ENCODE data around the gene BCAS3.

DNA sequence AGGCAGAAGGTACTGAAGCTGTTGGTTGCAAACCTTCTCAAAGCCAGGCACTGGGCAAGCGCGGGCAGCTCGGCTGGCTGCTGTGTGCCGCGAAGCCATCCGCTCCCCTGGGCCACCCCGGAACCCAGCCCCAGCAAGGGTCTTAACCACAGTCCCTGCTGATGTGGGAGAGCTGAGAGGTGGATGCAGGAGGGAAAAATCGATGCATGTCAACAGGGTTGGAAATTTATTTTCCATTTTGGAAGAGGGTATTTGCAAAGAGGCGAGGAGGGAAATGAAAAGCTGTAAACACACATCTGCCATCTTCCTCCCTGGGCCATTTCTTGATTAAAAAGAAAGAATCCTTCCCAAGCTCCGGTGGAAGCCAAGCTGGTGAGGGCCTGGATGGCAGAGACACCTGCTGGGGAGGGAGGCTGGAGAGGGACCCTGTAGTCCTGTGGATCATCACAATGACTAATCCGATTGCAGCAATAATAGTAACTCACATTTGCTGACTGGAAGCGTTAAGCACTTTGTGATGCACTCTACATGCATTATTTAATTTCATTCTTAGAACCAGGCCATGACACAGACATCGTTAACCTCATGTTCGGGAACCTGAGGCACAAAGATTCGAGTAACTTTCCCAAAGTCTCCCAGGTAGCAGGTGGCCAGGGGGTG lies 708.1 kb downstream of the BCAS3 start:
- TF ChIP-seq, protein P1, sequence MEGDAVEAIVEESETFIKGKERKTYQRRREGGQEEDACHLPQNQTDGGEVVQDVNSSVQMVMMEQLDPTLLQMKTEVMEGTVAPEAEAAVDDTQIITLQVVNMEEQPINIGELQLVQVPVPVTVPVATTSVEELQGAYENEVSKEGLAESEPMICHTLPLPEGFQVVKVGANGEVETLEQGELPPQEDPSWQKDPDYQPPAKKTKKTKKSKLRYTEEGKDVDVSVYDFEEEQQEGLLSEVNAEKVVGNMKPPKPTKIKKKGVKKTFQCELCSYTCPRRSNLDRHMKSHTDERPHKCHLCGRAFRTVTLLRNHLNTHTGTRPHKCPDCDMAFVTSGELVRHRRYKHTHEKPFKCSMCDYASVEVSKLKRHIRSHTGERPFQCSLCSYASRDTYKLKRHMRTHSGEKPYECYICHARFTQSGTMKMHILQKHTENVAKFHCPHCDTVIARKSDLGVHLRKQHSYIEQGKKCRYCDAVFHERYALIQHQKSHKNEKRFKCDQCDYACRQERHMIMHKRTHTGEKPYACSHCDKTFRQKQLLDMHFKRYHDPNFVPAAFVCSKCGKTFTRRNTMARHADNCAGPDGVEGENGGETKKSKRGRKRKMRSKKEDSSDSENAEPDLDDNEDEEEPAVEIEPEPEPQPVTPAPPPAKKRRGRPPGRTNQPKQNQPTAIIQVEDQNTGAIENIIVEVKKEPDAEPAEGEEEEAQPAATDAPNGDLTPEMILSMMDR (conservative IDR thresholded peaks at IDR 0.05; ENCODE audit: low read length) = no peak
- TF ChIP-seq EZH2phosphoT487 (IDR thresholded peaks at IDR 0.05; ENCODE audit: borderline replicate concordance, low read depth, low read length) = no peak
